Ovary (tissue), 9 donors: ENCODE data around the gene ART3. TPM values are rescaled to one million over a fixed set of nuclear protein-coding genes. Genes with fewer than 3 reads are reported as not detected.
"Not testable (repeated sequence)": the region's sequence is repeated elsewhere in the genome, so short reads cannot be mapped to it uniquely, and the experiment has no call there.

ENCODE experiments used
- DNase-seq, 5 donors: peaks; one replicate each; pipeline ENCODE4 v3.0.0-alpha.2; 2019 to 2020
- H3K27ac ChIP-seq, 2 donors: fragments of 200-600 bp; one replicate each; pipeline versions ENCODE4 v1.5.1 to v1.8.0; 2019 to 2022
- H3K27me3 ChIP-seq: fragments of 200-600 bp; one replicate; pipeline ENCODE4 v1.8.0; 2022
- H3K36me3 ChIP-seq: fragments of 200-600 bp; sonication (generic); one replicate; pipeline ENCODE4 v1.5.1; 2019
- H3K4me1 ChIP-seq: one replicate; pipeline ENCODE4 v1.8.1; 2013; ENCODE audit warnings: mild to moderate bottlenecking, moderate library complexity; ENCODE audit not compliant: insufficient read depth
- H3K4me3 ChIP-seq: fragments of 200-600 bp; sonication (generic); one replicate; pipeline ENCODE4 v1.5.1; 2017
- H3K9me3 ChIP-seq, 2 donors: fragments of 200-600 bp in 1 of 2; sonication (generic) in 1 of 2; one replicate each; pipeline versions ENCODE4 v1.5.1 to v1.8.1; 2013 to 2019; ENCODE audit warnings: mild to moderate bottlenecking in 1 of 2, moderate library complexity in 1 of 2
- CTCF ChIP-seq, 3 donors: fragments of 450-650 bp in 2 of 3; fragments of 200-600 bp in 1 of 3; IDR thresholded peaks; one replicate each; pipeline versions ENCODE4 v1.5.1 to v1.8.0; 2016 to 2022; ENCODE audit warnings: antibody characterized with exemption in 3 of 3, mild to moderate bottlenecking in 1 of 3
- EP300 ChIP-seq: sonication (generic); formaldehyde crosslinking; IDR thresholded peaks from one replicate; pipeline ENCODE4 v1.6.1; 2017; ENCODE audit warnings: antibody characterized with exemption
- POLR2A ChIP-seq: fragments of 450-650 bp; IDR thresholded peaks from one replicate; pipeline ENCODE4 v1.6.1; 2017; ENCODE audit warnings: antibody characterized with exemption, mild to moderate bottlenecking, moderate library complexity
- WGBS, 3 donors: extraction: QIAGEN DNeasy Blood & Tissue Kit in 1 of 3; methylation state at CpG; one replicate each; pipeline versions ENCODE4 v1.1.5 to v1.1.7; 2013 to 2017; 5-methylcytosine and 5-hydroxymethylcytosine counted together
- intact Hi-C, 4 donors: fragments of 100-400 bp; cut with DNase I; formaldehyde crosslinking; loops; one replicate each; pipeline versions ENCODE4 v1.11.0 to v1.15.1; 2022 to 2023
- polyA plus RNA-seq, 2 donors: library from polyadenylated mRNA; stranded (reverse); fragments of 200-250 nt in 1 of 2; fragments of 350-450 nt in 1 of 2; fragmentation: Illumina TruSeq in 1 of 2; extraction: RNeasy Lipid Tissue Mini Kit (QIAGEN cat#74804) in 1 of 2; gene quantifications; one replicate each; pipeline ENCODE4 v1.2.3, GENCODE V29; 2013 to 2014
- total RNA-seq, 7 donors: library from RNA; depleted of rRNA in 2 of 7; stranded (reverse); fragments of >200 nt in 2 of 7; fragmentation: NEBNext Ultra II Directional in 3 of 7; extraction: Animal tissue kit (Norgen Biotek cat#: 25700) in 3 of 7; gene quantifications; one replicate each; pipeline versions ENCODE4 v1.1.0 to v1.2.4, GENCODE V29; 2016 to 2023
- donor health status: DM: no; HTN: no; CAD: no; lungs with moderate emphysema.
- donor health status: DM: no; HTN: no; CAD: no.
- donor health status: Bipolar disorder and iron deficiency.
- donor health status: DM: yes; HTN: yes; CAD: no.
- donor health status: DM: no; HTN: no; CAD: no.
- donor health status: DM: yes; HTN: yes; CAD: no.

ART3 gene
- total and polyA plus RNA-seq, 9 donors: 0.11 to 1.5 (median 0.71) TPM; not detected in 4

- Histone ChIP-seq H3K9me3 (no peaks in the 10 kb centered on the region), H3K36me3 (no peaks in the 10 kb centered on the region), H3K4me1 (no peaks in the 10 kb centered on the region), H3K27ac (no peak within 1 kb of the TSS), H3K27me3 (no peaks in the 10 kb centered on the region), H3K4me3 (no peak within 1 kb of the TSS)
- TF ChIP-seq EP300 (no peak), CTCF (IDR thresholded peaks at IDR 0.05) (no peak), POLR2A (no peak)
- intact Hi-C loops: no loop called here
- 80 to 87% (median 86%) methylated on average over 2 of the region's 2 CpGs for WGBS, 3 donors
- DNase-seq: no peak
Measured at GRCh38 chr4:76035799-76036380, 38.6 kb upstream of the ART3 start, which contains the start of gene CXCL11. CXCL11 (minus strand) TSS chr4:76036070; CDS start chr4:76035987, 83 bp downstream.

- no peak for DNase-seq
- 77 to 85% (median 81%) methylated on average over 3 of the region's 3 CpGs for WGBS, 3 donors
- Histone ChIP-seq H3K36me3 (no peaks in the 10 kb centered on the region), H3K4me1 (no peaks in the 10 kb centered on the region), H3K27ac (no peak overlapping the region), H3K9me3 (no peaks in the 10 kb centered on the region), H3K4me3 (no peak overlapping the region), H3K27me3 (no peaks in the 10 kb centered on the region)
- intact Hi-C loops: no loop called here
- TF ChIP-seq POLR2A (no peak), CTCF (IDR thresholded peaks at IDR 0.05) (no peak), EP300 (no peak)
Measured at GRCh38 chr4:76036855-76037254, 37.7 kb upstream of the ART3 start.

GRCh38 chr4:76042241-76042998, 32.1 kb upstream of the ART3 start:
- DNase-seq, H3K27ac ChIP-seq, H3K27me3 ChIP-seq, H3K4me1 ChIP-seq, H3K4me3 ChIP-seq, intact Hi-C loops, H3K36me3 ChIP-seq, H3K9me3 ChIP-seq: not testable (repeated sequence)
- WGBS, 3 donors: 82 to 87% (median 84%) methylated on average over 17 to 18 of the region's 18 CpGs

- H3K27me3 ChIP-seq, H3K4me3 ChIP-seq, DNase-seq, H3K4me1 ChIP-seq, H3K36me3 ChIP-seq, H3K9me3 ChIP-seq, H3K27ac ChIP-seq, intact Hi-C loops: not testable (repeated sequence)
- WGBS, 3 donors: 94 to 98% (median 96%) methylated on average over 12 to 18 of the region's 18 CpGs
Measured at GRCh38 chr4:76043306-76043705, 31.2 kb upstream of the ART3 start.

- WGBS, 3 donors: 65 to 82% (median 74%) methylated on average over 4 of the region's 4 CpGs
- H3K9me3 ChIP-seq, DNase-seq, H3K27me3 ChIP-seq, H3K4me1 ChIP-seq, H3K36me3 ChIP-seq, H3K4me3 ChIP-seq, intact Hi-C loops, H3K27ac ChIP-seq: not testable (repeated sequence)
Measured at GRCh38 chr4:76044686-76045085, 29.8 kb upstream of the ART3 start.

- H3K27me3 ChIP-seq, intact Hi-C loops, DNase-seq, H3K27ac ChIP-seq, H3K9me3 ChIP-seq, H3K4me3 ChIP-seq, H3K36me3 ChIP-seq, H3K4me1 ChIP-seq: not testable (repeated sequence)
- WGBS, 3 donors: 83 to 90% (median 83%) methylated on average over 15 to 17 of the region's 17 CpGs
Measured at GRCh38 chr4:76049860-76050416, 24.6 kb upstream of the ART3 start.

- H3K36me3 ChIP-seq, H3K27me3 ChIP-seq, H3K9me3 ChIP-seq, intact Hi-C loops, DNase-seq, H3K4me1 ChIP-seq, H3K27ac ChIP-seq, H3K4me3 ChIP-seq: not testable (repeated sequence)
- WGBS, 3 donors: 90 to 96% (median 90%) methylated on average over 19 to 27 of the region's 27 CpGs
Measured at GRCh38 chr4:76050560-76051050, 23.9 kb upstream of the ART3 start.
